Transverse colon (tissue), 4 donors: ENCODE measurements around the gene GNG12.

Experiments
- CTCF ChIP-seq, 5 experiments: fragments of 200-600 bp in 3 of 5; fragments of 450-650 bp in 2 of 5; sonication (generic) in 3 of 5; IDR thresholded peaks; 1 replicate in 2 of 5; 2 replicates in 3 of 5; pipeline ENCODE4 v1.5.1; 2016 to 2017; ENCODE audit warnings: antibody characterized with exemption in 5 of 5, inconsistent platforms in 3 of 5, mild to moderate bottlenecking in 2 of 5, moderate library complexity in 1 of 5
- POLR2A ChIP-seq: fragments of 450-650 bp; IDR thresholded peaks from one replicate; pipeline ENCODE4 v1.6.1; 2016; ENCODE audit warnings: antibody characterized with exemption, mild to moderate bottlenecking, moderate library complexity
- POLR2AphosphoS5 ChIP-seq, 3 donors: sonication (generic); formaldehyde crosslinking; IDR thresholded peaks; one replicate each; pipeline ENCODE4 v1.6.1; 2016; ENCODE audit warnings: antibody characterized with exemption in 3 of 3

GRCh38 chr1:67803380-67804279 lies 29.6 kb downstream of the GNG12 start:
- TF ChIP-seq POLR2AphosphoS5 (IDR thresholded peaks at IDR 0.05) (no peak), POLR2A (no peak), CTCF (IDR thresholded peaks at IDR 0.05) (no peak)
